Activated naive CD4-positive, alpha-beta T cell treated with anti-CD3 and anti-CD28 coated beads, Interleukin-2, amount 50 U/mL, for 72 hours (primary cell): ENCODE measurements around the gene CFLAR. TPM values are rescaled to one million over a fixed set of nuclear protein-coding genes. Genes with fewer than 3 reads are reported as not detected.
A peak's percentile ranks its signal among the peaks of the same experiment; 100 is the strongest.
"Not testable (repeated sequence)": the region's sequence is repeated elsewhere in the genome, so short reads cannot be mapped to it uniquely, and the experiment has no call there.

Experiments
- ATAC-seq, 2 donors: fragments of 150-1000 bp; cut with Tn5 transposase; 2 replicates each; pipeline ENCODE4 v1.10.0; 2021; ENCODE audit warnings: mild to moderate bottlenecking in 2 of 2, moderate library complexity in 2 of 2
- DNase-seq, 2 donors: peaks; one replicate each; pipeline ENCODE4 v3.0.0; 2021 to 2022; ENCODE audit warnings: low spot score in 2 of 2
- H3K27ac Mint-ChIP-seq, 2 donors: one replicate each; pipeline ENCODE4 v1.8.0; 2022; ENCODE audit warnings: mild to moderate bottlenecking in 2 of 2, mixed read lengths in 2 of 2
- H3K36me3 Mint-ChIP-seq, 2 donors: one replicate each; pipeline ENCODE4 v1.8.0; 2022; ENCODE audit warnings: mixed read lengths in 2 of 2
- H3K9me3 Mint-ChIP-seq, 2 donors: one replicate each; pipeline ENCODE4 v1.8.0; 2022; ENCODE audit warnings: mixed read lengths in 2 of 2
- total RNA-seq, 2 donors: library from RNA; stranded (reverse); gene quantifications; one replicate each; pipeline ENCODE4 v1.2.3, GENCODE V29; 2022

CFLAR gene
- total RNA-seq, 2 donors from 2014 or later: 275 to 321 TPM

DNA sequence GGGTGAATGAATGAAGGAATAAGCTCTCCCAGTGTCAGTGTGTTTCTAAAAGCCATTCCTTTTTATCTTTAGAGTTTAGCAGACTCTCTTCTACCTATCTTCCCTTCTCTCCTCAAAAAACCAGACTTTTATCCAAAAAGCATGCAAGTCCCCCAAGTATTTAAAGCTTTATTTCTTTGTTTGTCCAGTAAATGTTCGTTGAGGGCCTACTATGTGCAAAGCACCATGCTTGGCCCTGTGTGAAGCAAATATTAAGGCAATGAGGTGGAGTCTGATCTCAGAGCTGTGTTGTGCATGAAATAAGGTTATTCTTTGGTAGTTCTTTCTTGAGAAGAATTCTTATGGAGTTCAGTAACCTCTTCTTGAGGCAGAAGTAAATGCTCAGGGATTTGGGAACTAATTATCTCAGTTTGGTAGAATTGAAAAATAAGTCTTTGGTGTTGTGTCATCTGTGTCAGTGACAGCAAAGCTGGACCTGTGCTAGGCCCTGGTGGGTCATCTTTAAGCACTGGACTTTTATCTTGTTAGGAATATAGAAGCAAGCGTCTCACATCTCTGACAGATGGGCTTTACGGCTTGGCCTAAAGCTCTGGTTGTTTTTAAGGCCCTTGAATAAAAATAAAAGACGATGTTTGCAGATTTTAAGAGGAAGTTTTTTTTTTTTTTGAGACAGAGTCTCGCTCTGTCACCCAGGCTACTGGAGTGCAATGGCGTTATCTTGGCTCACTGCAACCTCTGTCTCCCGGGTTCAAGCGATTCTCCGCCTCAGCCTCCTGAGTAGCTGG is 38.8 kb downstream of the CFLAR start:
- Mint-ChIP-seq H3K27ac (peak overlapping the region; percentile 26 to 62), H3K36me3 (peaks cover 9 to 59% of the 10 kb centered on the region in 2 donors), H3K9me3 (no peaks in the 10 kb centered on the region)
- no peak for ATAC-seq
- no peak for DNase-seq

GRCh38 chr2:201156036-201156435 is 40.1 kb downstream of the CFLAR start:
- H3K9me3 Mint-ChIP-seq: no peaks in the 10 kb centered on the region
- H3K36me3 Mint-ChIP-seq: peaks cover 18 to 60% of the 10 kb centered on the region in 2 donors
- peak overlapping the region; percentile 28 to 93 for H3K27ac Mint-ChIP-seq
- DNase-seq (no peak), ATAC-seq (no peak)

GRCh38 chr2:201156640-201157039 is 40.7 kb downstream of the CFLAR start:
- Mint-ChIP-seq H3K36me3 (peaks cover 18 to 54% of the 10 kb centered on the region in 2 donors), H3K9me3 (no peaks in the 10 kb centered on the region), H3K27ac (peak overlapping the region in 1 of 2 donors; percentile 55)
- DNase-seq (no peak), ATAC-seq (no peak)

DNA sequence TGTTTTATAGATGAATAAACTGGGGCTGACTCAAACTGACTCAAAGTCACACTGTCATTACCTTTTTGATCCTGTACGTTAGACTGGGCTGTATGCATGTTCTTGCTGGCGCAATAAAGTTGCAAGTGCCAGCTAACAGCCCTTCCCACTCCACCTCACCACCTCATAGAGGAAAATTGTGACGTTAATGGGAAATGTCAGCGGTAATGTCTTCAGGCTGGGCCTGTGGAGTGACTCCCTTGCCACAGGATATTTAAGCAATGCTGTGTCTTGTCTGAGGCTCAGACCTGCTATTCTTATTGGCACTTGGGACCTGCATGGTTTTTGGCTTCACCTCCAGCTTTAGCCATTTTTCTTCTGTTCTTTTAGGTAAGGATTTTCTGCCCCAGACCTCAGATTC is 41.7 kb downstream of the CFLAR start:
- Mint-ChIP-seq H3K36me3 (peaks cover 22 to 60% of the 10 kb centered on the region in 2 donors), H3K27ac (peak overlapping the region; percentile 82 to 95), H3K9me3 (no peaks in the 10 kb centered on the region)
- ATAC-seq: peak; percentile 49 to 80
- no peak for DNase-seq

GRCh38 chr2:201158111-201158929 is 42.4 kb downstream of the CFLAR start:
- ATAC-seq (peak; percentile 56 to 70), DNase-seq (no peak)
- Mint-ChIP-seq H3K9me3 (no peaks in the 10 kb centered on the region), H3K36me3 (peaks cover 25 to 60% of the 10 kb centered on the region in 2 donors), H3K27ac (peak overlapping the region; percentile 82 to 95)

DNA sequence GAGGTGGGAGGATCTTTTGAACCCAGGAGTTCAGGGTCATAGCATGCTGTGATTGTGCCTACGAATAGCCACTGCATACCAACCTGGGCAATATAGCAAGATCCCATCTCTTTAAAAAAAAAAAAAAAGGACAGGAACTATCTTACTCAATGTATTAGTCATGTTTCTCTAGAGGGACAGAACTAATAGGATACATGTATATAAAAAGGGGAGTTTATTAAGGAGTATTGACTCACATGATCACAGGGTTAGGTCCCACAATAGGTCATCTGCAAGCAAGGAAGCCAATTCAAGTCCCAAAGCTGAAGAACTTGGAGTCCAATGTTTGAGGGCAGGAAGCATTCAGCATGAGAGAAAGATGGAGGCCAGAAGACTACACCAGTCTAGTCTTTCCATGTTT is 48.2 kb downstream of the CFLAR start:
- Mint-ChIP-seq H3K27ac (peak overlapping the region in 1 of 2 donors; percentile 81), H3K9me3 (peaks cover 6% of the 10 kb centered on the region in 2 donors)
- ATAC-seq: no peak

GRCh38 chr2:201167546-201167945 is 51.6 kb downstream of the CFLAR start:
- Mint-ChIP-seq H3K9me3 (peaks cover 6 to 16% of the 10 kb centered on the region in 2 donors), H3K36me3 (peaks cover 32 to 40% of the 10 kb centered on the region in 2 donors), H3K27ac (peak overlapping the region in 1 of 2 donors; percentile 29)

More for the DNA sequence above, 48.2 kb downstream of the CFLAR start:
- no peak for DNase-seq
- peaks cover 45 to 62% of the 10 kb centered on the region in 2 donors for H3K36me3 Mint-ChIP-seq

DNA sequence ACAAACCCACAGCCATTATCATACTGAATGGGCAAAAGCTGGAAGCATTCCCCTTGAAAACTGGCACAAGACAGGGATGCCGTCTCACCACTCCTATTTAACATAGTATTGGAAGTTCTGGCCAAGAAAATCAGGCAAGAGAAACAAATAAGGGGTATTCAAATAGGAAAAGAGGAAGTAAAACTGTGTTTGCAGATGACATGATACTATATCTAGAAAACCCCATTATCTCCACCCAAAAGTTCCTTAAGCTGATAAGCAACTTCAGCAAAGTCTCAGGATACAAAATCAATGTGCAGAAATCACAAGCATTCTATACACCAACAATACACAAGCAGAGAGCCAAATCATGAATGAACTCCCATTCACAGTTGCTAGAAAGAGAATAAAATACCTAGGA is 52.5 kb downstream of the CFLAR start:
- Mint-ChIP-seq H3K36me3 (peaks cover 26 to 31% of the 10 kb centered on the region in 2 donors), H3K9me3 (peaks cover 6 to 16% of the 10 kb centered on the region in 2 donors), H3K27ac (peak overlapping the region in 1 of 2 donors; percentile 7)
- not testable (repeated sequence) for DNase-seq, ATAC-seq

More at GRCh38 chr2:201167546-201167945, 51.6 kb downstream of the CFLAR start:
- no peak for ATAC-seq
- DNase-seq: no peak

DNA sequence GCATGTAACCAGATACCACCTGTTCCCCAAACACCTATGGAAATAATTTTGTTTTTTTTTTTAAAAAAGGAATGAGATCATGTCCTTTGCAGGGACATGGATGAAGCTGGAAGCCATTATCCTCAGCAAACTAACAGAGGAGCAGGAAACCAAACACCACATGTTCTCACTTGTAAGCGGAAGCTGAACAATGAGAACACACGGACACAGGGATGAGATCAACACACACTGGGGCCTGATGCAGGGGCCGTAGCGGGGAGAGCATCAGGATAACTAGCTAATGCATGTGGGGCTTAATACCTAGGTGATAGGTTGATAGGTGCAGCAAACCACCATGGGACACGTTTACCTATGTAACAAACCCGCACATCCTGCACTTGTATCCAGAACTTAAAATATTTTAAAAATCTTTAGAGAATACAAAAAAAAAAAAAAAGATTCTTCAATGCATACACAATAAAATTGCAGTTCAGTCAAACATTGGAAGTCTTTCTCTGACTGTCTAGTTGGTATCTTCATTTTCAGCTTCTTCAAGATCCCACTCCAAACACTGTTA is 55.4 kb downstream of the CFLAR start:
- Mint-ChIP-seq H3K27ac (no peak overlapping the region), H3K9me3 (peaks cover 6 to 16% of the 10 kb centered on the region in 2 donors), H3K36me3 (peaks cover 9 to 14% of the 10 kb centered on the region in 2 donors)
- ATAC-seq: peak in 1 of 2 donors; percentile 8
- DNase-seq: no peak

- H3K36me3 Mint-ChIP-seq: peaks cover 5% of the 10 kb centered on the region in 2 donors
- H3K9me3 Mint-ChIP-seq: peaks cover 6 to 16% of the 10 kb centered on the region in 2 donors
- H3K27ac Mint-ChIP-seq: peak overlapping the region in 1 of 2 donors; percentile 7
- DNase-seq (no peak), ATAC-seq (no peak)
Observed at GRCh38 chr2:201172279-201172678, 56.3 kb downstream of the CFLAR start.

GRCh38 chr2:201174687-201175086 is 58.7 kb downstream of the CFLAR start:
- Mint-ChIP-seq H3K9me3 (peaks cover 0 to 4% of the 10 kb centered on the region in 2 donors), H3K27ac (no peak overlapping the region), H3K36me3 (no peaks in the 10 kb centered on the region)
- no peak for DNase-seq
- no peak for ATAC-seq

DNA sequence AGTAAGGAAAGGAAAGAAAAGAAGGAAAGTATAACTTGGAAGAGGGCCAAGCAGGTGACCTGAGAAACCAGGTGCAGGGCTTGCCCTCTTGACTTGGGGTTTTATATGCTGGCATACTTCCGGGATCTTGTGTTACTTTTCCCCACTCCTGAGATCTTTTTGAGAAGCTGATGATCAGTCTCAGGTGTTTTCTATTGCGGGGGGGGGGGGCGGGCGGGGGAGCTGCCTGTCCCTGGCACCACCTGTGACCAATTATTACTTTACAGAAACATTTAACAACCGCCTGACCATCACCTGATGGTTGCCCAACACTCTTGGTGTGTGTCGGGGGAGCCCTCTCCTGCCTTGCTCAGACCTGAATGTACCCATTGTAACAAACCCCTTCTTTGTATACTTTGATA is 60.1 kb downstream of the CFLAR start:
- Mint-ChIP-seq H3K36me3 (no peaks in the 10 kb centered on the region), H3K27ac (peak overlapping the region in 1 of 2 donors; percentile 33), H3K9me3 (no peaks in the 10 kb centered on the region)
- ATAC-seq (no peak), DNase-seq (no peak)

DNA sequence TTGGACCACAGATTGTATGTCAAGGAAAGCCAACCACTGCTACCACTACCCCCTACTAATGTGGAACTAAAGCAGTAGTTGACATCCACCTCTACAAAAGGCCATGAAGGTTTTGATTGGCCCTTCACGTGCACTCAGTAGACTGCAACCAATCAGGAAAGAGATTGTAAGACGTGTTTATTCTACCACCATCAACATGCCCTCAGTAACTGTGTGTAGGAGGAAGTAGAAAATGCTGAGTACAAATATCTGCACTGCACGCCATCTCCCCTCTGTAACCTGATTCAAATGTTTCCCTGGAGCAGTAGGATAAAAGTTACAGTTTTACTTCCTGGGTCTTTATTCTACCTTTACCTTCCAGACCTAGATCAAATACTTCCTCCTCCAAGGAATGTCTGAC is 64.0 kb downstream of the CFLAR start:
- no peak overlapping the region for H3K27ac Mint-ChIP-seq
- H3K36me3 Mint-ChIP-seq: peaks cover 15 to 17% of the 10 kb centered on the region in 2 donors
- H3K9me3 Mint-ChIP-seq: no peaks in the 10 kb centered on the region
- no peak for DNase-seq
- no peak for ATAC-seq

- DNase-seq (no peak), ATAC-seq (peak; percentile 60 to 73)
- Mint-ChIP-seq H3K27ac (peak within 1 kb of the TSS; percentile 96 to 98), H3K9me3 (peaks cover 0 to 4% of the 10 kb centered on the region in 2 donors), H3K36me3 (peaks cover 34 to 38% of the 10 kb centered on the region in 2 donors)
Observed at GRCh38 chr2:201182650-201183364, 66.8 kb downstream of the CFLAR start, which contains the start of gene CASP10. Gene CASP10, plus strand, starts transcription at chr2:201183141. Its CDS starts 2,637 bp downstream, at chr2:201185778.

DNA sequence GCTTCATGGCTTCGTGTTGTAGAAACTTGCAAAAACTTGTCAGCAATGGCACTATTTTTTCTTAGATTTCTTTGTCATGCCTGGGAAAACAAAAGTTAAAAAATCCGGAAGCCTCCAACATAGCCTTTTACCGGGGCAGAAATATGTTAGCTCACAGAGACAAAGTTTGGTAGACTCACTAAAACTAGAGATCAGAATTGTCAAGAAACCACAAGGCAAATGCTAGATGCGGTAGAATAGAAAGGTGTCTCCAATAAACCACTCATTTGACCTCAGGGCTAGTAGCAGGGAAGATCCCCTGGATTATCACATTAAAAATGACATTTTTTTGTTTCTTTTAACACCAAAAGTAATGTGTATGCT is 67.4 kb downstream of the CFLAR start:
- Mint-ChIP-seq H3K27ac (peak overlapping the region; percentile 96), H3K9me3 (peaks cover 0 to 5% of the 10 kb centered on the region in 2 donors), H3K36me3 (peaks cover 39 to 43% of the 10 kb centered on the region in 2 donors)
- ATAC-seq: peak in 1 of 2 donors; percentile 39
- DNase-seq: no peak

GRCh38 chr2:201183835-201184234 is 67.9 kb downstream of the CFLAR start:
- not testable (repeated sequence) for H3K9me3 Mint-ChIP-seq, DNase-seq
- peak overlapping the region; percentile 96 to 98 for H3K27ac Mint-ChIP-seq
- peak; percentile 25 to 30 for ATAC-seq
- peaks cover 42 to 47% of the 10 kb centered on the region in 2 donors for H3K36me3 Mint-ChIP-seq
